Measurements from ENCODE around the gene FADS2.
A peak's percentile ranks its signal among the peaks of the same experiment; 100 is the strongest.
"Not testable (repeated sequence)": the region's sequence is repeated elsewhere in the genome, so short reads cannot be mapped to it uniquely, and the experiment has no call there.

FADS2 gene

DNA sequence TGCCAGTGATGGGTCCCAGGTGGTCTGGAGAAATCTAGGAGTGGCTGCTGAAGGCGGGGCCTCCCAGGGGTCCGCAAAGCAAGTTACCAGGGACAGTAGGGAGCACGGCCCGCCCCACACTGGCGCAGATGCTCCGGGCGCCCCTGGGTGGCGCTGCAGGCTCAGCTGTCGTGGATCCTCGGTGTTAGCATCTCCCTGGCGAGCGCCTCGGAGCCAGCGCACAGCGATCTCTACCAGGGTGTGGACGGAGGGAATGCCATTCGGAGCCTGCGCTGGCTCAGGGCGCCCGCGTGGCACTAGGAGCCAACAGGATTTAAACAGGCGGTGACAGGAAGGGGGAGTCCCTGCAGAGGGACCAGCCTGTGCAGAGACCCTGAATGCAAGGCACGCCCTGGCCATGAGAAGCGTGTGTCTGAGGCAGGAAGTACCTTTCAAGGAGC lies 43.1 kb downstream of the FADS2 start:
- DNase-seq: peak; percentile 65

DNA sequence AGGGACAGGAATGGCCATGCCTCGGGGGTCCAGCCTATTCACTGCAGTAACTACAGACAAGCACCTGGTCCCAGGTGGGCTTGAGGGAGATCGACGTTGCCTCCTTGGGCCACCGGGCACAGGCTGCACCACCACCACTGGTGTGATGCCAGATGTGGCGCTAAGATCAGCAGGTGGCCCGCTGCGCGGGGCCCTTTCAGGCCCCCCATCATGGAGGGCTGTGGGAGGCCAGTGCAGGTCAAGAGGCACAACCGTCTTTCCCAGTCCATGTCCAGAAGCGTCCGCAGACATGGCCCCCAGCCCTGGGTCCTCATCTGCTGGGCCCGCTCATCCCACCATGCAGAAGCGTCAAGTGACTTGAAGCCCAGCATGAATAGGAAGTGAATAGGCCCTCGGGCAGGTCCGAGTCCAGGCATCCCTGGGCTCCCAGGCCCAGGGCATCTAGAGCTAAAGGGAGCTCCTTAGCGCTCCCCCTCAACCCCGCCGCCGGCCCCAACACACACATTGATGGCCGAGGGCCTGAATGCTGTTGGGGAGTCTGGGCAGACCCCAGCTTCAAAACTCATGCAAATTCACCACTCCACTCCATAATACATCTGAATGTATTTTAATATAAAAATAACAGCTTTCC lies 45.0 kb downstream of the FADS2 start:
- DNase-seq: no peak

DNA sequence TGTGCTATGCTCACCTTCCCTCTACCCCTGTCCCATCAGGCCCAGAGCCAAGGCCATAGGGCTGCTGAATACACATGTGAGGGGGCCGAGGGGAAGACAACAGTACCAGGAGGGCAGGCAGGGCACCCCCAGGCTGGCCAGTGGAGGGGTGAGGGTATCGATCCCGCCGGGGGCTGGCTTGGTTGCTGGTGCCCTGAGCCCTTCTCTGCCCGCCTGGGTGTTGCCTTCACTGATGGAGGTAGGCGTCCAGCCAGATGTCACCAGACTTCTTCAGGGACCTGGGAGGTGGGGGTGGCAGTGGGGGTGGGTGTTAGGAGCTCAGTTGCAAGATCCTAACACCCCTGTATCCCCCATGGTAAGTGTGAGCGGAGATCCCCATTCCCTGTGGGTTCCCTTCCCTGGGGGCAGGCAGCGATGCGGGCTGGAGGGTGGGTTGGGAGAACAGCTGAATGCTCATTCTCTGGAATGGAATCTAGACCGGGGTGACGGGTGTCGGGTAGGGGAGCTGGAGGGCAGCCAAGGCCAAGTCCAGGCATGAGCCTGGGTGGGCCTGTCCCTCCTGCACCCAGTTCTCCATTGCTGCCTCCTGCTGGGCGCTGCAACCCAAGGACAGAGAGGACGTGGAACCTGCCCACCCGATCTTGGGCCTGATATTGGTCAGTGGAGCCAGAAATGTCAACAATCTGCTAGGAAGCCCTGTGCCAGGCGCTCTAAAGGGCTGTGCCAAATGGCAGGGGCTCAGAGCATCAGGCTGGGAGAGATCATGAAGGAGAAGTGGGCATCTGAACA lies 45.7 kb downstream of the FADS2 start:
- DNase-seq: no peak

DNA sequence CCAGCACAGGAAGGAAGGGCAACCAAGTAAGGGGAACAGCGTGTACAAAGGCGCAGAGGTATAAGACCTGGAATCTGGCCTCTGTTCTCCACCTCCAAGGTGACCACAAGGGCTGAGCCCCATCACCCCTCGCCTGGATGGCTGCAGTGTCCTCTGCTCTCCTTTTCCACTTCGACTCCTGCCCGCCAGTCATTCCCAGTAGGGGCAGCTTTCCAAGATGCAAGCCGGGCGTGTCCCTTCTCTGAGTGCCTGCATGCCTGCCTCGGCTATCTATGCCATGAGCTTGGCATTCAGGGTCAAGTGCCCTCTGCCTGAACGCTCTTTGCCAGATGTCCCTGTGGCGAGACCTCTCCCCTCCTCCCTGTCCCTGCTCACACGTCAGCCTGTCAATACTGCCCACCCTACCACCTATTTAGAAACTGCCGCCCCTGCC lies 46.3 kb downstream of the FADS2 start:
- DNase-seq: no peak

DNA sequence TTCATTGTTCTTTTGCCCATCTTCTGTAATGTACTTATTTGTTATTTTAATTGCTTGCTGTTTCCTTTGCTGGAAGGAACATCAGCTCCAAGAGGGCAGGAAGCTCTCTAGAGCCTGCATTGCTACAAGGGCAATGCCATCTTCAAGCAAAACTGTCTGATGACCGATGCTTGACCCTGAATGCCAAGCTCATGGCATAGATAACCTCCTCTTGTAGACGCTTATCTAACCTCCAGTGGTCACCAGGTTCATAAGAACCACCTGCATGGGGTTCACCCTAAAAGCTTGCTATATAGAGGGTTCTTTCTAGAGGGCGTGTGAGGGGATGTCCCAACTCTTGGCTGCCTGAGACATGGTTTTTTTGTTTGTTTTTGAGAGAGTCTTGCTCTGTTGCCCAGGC lies 46.8 kb downstream of the FADS2 start:
- no peak for DNase-seq

DNA sequence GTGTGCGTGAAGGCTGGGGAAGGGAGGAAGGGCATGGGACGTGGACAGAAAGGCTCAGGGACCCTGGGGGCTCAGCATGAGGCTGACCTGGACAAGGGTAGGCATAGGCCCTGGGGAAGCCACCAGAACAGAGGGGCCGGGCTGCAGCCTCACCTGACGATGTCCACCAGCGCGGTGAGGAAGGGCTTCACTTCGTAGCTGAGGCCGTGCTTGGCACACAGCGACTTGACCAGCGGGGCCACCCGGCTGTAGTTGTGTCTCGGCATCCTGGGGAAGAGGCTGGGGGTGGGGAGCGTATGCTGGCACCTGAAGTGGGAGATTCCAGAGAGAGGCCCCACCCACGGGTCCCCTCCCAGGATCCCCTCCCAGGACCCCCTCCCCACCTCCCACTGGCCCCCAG lies 47.6 kb downstream of the FADS2 start:
- no peak for DNase-seq

DNA sequence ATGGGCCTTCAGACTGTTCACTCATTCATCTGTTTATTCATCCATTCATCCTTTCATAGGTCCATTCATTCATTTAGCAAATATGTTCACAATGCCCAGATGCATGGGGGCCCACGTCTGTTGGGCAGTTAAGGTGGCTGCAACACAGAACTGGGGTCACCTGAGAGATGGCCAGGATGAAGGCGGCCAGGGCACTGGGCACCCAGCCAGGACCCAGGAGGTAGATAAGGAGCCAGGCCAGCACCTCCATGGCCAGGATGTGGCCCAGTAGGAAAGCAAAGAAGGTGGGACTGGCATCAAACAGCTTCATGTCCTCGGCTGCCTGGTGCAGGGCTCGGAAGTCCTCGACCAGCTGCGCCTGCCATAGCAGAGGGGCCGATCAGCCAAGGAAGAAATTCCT lies 51.1 kb downstream of the FADS2 start:
- no peak for DNase-seq

DNA sequence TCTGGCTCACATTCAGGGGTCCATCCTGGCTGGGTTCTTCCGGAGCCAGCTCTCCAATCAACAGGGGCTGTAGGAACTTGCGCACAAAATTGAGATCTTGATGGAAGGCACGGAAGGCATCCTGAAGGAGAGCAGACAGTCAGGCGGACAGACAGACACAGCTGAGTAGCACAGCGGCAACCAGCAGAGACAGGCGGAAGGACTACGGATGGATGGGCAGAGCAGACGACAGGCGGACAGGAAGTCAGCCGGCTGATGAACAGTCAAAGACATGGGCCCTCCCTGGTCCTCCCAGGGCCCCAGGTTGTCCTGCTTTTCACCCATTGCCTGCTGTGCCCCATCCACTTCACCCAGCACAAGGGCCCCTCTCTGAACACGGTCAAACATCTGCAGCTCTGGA lies 51.9 kb downstream of the FADS2 start:
- DNase-seq: no peak

DNA sequence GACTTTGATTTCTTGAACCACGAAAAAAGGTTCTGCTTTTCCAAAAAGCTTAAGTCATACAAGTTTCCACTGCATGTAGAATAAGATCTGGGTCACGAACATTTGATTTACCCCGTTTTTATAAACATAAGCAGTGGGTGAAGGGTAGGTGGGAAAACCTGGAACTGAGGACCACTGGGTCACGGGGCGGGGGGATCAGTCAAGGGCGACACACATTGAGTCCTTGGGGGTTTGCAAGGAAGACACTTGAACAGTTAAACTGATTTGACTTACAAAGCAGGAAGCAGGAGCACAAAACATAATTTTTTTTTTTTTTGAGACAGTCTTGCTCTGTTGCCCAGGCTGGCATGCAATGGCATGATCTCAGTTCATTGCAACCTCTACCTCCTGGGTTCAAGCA lies 52.4 kb downstream of the FADS2 start:
- no peak for DNase-seq

DNA sequence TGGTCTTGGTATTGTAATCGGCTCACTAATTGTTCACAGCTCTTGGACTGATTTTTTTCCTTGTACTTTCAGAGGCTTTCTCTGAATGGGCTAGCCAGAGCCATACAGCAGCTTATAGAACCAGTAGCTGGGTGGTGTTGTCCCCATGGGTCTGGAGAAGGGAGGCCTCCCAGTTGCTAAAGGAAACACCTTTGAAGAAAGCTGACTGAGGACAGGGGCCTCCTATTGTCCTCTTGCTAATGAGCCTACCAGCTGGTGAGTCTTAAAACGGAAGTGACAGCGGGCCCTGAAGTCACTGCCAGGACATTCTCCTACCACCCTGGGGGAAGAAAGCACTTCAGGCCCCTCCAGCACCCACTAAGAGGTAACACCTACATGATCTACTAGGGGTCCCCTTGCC lies 53.3 kb downstream of the FADS2 start:
- DNase-seq: no peak

DNA sequence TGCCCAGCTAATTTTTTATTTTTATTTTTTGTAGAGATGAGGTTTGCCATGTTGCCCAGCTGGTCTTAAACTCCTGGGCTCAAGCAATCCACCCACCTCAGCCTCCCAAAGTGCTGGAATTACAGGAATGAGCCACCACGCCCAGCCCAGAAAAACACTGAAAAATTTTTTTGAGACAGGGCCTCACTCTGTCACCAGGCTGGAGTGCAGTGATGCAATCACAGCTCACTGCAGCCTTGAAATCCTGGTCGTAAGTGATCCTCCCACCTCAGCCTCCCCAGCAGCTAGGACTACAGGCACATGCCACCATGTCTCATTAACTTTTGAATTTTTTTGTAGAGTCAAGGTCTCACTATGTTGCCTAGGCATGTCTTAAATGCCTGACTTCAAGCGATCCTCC lies 54.2 kb downstream of the FADS2 start:
- DNase-seq: not testable (repeated sequence)

DNA sequence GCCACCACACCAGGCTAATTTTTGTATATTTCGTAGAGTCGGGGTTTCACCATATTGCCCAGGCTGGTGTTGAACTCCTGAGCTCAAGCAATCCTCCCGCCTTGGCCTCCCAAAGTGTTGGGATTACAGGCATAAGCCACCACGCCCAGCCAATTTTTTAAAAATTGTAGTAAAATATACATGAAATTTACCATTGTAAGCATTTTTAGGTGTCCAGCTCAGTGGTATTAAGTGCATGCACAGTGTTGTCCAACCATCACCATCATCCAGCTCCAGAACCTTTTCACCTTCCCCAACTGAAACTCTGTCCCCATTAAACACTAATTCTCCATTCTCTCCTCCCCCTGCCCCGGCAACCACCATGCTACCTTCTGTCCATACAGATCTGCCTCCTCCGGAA lies 54.8 kb downstream of the FADS2 start:
- DNase-seq: no peak

DNA sequence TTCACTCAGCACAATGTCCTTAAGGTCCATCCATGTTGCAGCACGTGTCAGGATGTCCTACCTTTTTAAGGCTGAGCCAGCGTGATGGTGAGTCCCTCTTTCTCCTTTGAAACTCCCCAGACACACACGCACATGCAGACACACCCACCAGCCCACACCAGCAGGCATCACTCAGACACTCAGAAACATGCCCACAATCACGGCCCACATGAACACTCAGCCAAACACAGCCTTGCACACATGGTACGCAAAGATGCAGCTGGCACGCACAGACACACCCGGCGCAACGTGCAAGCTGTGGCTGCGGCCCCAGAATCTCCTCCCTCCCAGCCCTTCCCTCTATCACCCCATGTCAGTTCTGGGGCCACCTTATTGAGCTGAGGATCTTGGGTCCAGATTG lies 55.2 kb downstream of the FADS2 start:
- DNase-seq: no peak

DNA sequence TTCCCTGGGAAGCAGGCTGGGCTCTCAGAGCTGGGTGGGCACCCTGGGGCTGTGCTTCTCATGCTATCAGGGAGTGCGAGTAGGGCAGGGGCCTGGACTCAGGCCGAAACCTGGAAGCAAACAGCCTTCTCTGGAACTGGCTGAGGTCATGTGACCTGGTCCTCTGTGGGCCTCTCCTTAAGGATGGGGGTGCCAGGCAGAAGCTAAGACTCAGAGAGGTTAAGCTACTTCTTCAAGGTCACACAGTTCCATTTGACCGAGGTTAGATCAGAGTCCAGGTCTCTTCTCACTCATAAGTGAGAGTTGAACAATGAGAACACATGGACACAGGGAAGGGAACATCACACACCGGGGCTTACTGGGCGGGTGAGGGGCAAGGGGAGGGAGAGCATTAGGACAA lies 55.8 kb downstream of the FADS2 start:
- no peak for DNase-seq

DNA sequence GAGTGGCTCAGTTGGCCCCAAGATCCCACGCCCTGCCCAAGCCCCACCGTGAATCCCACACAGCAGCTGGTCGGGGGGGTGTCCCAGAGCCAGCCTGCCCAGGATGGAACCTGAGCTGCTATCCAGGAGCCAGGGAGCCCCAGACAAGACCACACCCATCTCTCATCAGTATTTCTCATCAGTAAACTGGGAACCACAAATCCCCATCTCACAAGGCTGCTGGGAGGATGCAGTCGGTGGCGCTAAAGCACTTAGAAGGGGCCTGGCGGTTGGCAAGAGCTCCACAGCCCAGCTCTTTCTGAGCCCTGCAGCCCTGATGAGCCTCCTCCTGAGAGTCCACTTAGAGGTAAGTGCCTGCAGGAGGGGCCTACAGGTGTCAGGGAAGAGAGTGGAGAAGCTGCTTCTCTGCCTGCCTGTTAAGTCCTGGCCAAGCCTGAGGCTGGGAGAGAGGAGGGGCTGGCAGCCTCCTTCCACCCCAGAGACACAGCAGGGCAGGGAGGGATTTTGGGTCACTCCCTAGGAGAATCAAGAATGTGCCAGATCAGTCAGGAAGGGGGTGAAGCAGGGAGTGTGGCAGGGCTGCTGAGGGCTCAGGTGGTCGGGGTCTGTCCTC lies 57.2 kb downstream of the FADS2 start:
- no peak for DNase-seq

DNA sequence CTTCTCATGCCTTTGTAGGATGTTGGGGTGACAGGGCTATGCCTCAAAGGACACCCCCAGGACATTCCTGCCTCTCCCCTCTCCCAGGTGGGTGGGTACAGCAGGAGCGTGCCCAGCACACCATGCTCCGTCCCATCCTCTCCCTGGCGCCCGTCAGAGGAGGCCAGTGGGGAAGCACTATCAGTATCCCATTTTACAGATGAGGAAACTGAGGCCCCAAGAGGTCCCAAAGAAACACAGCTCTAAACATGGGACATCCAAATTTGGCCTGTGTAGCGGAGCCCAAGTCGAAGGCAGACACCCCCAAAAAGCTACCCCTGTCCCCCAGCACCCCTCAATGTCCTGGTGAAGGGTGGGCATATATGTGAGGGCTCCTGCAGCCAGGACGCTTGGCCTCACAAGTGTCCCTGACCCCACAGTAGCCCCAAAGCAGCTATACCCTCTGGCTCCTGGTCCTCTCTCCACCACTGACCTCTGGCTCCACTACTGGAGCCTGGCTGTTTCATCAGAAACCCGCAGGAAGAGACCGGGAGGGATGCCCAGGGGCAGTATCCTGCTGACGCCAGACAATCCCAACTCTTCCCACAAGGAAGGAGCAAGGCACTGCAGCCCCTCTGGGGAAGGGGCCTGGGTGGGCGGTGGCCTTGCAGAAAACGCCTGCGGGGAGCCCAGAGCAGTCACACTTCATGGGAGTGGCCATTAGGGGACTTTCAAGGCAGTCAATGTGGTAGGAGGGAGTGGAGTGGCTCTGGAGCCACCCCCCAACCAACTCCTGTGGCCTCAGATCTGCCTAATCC lies 57.9 kb downstream of the FADS2 start:
- DNase-seq: no peak

DNA sequence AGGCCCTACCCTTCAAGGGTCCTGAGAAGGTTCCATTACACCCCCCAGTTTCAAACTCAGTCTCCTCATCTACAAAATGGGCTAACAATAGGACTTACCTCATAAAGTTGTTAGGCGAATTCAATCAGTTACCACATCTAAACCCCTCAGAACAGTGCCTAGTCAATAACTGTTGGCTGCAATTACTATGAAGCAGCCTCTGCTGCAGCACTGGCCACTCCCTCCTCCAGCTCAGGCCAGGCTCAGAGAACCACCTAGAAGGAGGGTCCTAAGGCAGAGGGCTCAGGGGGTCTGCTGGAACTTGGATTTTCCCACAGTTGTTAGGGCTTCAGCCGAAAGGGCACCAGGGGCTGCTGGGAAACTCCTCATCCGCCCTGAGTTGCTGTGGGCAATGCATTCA lies 58.5 kb downstream of the FADS2 start:
- DNase-seq: no peak

DNA sequence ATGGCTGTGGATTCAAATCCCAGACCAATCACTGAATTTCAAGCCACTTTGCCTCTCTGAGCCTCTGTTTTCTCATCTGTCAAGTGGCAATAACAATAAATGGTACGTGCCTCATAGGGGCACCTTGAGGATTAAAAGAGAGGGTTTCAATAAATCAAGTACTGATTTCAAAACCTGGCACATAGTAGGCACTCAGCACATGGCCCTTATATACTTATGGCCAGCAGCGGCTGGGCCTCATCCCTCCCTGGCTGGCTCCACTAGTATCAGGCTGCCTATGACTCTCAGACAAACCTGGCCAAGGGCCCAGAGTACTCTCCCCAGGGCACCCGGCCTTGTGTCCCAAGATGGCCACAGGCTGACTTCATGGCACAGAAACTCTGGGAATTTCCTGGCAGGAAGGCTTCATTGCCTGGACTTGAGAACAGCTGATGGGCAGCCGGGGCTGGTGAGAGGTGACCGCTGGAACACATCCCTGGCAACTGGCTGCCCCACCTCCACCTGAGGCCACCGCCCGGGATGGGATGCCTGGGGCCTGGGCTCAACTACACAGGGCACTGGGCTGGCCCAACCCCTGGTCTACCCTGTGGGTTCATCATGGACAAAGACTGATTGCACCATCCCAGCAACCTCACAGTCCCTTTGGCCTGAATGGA lies 59.9 kb downstream of the FADS2 start:
- no peak for DNase-seq

DNA sequence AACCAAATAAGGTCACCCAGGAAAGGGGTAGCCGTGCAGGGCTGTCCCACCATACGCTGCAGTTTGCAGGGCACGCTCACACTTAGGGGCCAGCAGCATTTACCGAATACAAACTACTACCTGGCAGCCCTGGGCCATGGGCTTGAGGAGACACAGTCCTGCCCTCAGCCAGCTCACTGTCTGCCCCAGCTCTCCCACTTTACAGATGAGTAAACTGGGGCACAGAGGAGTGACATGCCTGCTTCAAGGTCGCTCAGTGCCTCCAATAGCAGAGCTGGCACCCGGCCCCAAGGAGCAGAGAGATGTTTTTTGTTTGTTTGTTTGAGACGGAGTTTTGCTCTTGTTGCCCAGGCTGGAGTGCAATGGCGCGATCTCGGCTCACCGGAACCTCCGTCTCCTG lies 60.5 kb downstream of the FADS2 start:
- DNase-seq: no peak

DNA sequence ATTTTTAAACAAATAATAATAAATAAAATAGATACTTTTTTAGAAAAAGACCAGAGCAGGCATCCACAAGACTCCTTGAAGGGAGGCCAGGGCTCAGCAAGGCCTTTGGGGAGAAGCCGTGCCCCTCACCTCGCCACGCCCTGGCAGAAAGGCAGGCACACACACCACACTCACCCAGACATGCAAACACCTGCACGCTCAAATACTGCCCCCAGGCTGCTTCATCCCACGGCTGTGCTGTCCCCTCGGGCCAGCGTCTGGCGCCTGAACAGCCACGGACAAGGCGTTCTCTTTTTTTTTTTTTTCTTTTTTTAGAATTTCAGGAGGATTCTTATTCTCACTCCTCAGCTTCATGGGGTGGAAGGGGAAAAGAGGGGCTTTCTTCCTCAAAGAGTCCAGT lies 61.7 kb downstream of the FADS2 start:
- no peak for DNase-seq

DNA sequence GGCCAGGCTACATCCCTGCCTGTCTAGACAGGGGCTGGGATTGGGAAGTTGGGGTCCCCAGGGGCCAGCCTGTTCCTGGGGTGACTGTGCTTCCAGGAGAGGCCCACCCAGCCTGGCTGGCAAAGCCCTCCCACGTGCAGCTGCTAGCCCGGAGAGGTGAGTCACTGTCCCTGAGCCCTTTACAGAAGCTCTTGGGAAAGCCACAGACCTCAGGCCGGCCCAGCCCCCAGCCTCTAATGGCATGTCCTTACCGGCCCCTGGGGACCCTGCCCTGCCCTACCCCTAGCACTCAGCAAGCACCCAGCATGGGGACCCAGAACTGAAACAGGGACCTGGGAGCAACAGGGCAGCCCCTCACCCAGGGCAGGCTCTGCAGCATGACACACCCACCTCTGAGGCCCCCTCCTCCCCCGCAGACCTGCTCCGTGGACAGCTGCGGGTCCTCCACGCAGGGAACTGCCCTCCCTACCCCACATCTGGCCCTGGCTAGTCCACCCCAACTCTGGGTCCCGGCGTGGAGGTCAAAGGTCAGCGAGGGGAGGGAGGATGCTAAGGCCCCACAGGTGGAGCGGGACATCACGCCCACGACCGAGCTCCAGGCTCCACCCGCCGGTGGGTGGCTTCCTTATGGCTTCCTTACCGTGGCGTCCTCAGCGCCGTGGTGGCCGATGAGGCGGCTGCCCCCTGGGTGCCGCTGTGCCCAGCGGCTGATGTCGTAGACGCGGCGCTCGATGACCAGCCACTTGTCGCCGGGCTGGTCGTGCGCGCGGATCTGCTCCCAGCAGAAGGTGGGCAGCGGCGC lies 62.6 kb downstream of the FADS2 start:
- peak; percentile 63 for DNase-seq
